ENCODE results near the gene WASF3. TPM values are rescaled to one million over a fixed set of nuclear protein-coding genes. Genes with fewer than 3 reads are reported as not detected.

Gene WASF3
- total and polyA plus RNA-seq, 2 experiments from 2014 or later: 9.9 to 20.7 TPM

- TF ChIP-seq REST (IDR thresholded peaks at IDR 0.05; ENCODE audit: unreplicated experiment) (no peak), JUNB (IDR thresholded peaks at IDR 0.05; ENCODE audit: unreplicated experiment) (no peak), ZNF331 (CRISPR knock-in tag; IDR thresholded peaks at IDR 0.05; ENCODE audit: low read depth) (no peak)
Measured at GRCh38 chr13:26685606-26686005, 128.1 kb downstream of the WASF3 start (continued).

GRCh38 chr13:26686285-26686684, 128.8 kb downstream of the WASF3 start:
- TF ChIP-seq ETS1 (IDR thresholded peaks at IDR 0.05) (no peak), CTCF (conservative IDR thresholded peaks at IDR 0.05; ENCODE audit: low read depth in 2 of 2) (no peak), CREB1 (CRISPR knock-in tag; IDR thresholded peaks at IDR 0.05; ENCODE audit: low read depth) (no peak), EZH2 (IDR thresholded peaks at IDR 0.05; ENCODE audit: low read depth, unreplicated experiment) (no peak), JUNB (IDR thresholded peaks at IDR 0.05; ENCODE audit: unreplicated experiment) (no peak)

More at GRCh38 chr13:26686285-26686684, 128.8 kb downstream of the WASF3 start:
- Histone ChIP-seq H4K20me1 (replicated peaks; ENCODE audit: insufficient read depth) (no peaks in the 10 kb centered on the region; the same call in 1 of the 2 replicates), H3K27me3 (ENCODE audit: insufficient read depth) (no peaks in the 10 kb centered on the region), H2AFZ (no peak overlapping the region), H3K9me2 (ENCODE audit: insufficient read depth) (no peaks in the 10 kb centered on the region), H3F3A (replicated peaks; ENCODE audit: low read depth) (no peaks in the 10 kb centered on the region), H3K4me2 (no peak overlapping the region), H3K4me1 (ENCODE audit: insufficient read depth) (no peaks in the 10 kb centered on the region), H3K27ac (ENCODE audit: low read depth) (no peak overlapping the region), H3K36me3 (ENCODE audit: insufficient read depth) (no peaks in the 10 kb centered on the region), H3K4me3 (no peak overlapping the region), H3K79me2 (replicated peaks; ENCODE audit: insufficient read depth) (no peaks in the 10 kb centered on the region)
- H3K36me3 Mint-ChIP-seq (ENCODE audit: low read depth): peaks cover 44% of the 10 kb centered on the region
- H3K27ac Mint-ChIP-seq: no peak overlapping the region
- no peaks in the 10 kb centered on the region for H3K9me3 Mint-ChIP-seq
- H3K4me1 Mint-ChIP-seq: no peaks in the 10 kb centered on the region
- no peak overlapping the region for H3K4me3 Mint-ChIP-seq
- DNase-seq (ENCODE audit: low spot score) (no peak), ATAC-seq (no peak)
- no peaks in the 10 kb centered on the region for H3K27me3 Mint-ChIP-seq (ENCODE audit: insufficient read depth, low read depth, poor library complexity)

Data from GM23338 (cell line).